Measurements from ENCODE around the gene VWF.

VWF gene

DNA sequence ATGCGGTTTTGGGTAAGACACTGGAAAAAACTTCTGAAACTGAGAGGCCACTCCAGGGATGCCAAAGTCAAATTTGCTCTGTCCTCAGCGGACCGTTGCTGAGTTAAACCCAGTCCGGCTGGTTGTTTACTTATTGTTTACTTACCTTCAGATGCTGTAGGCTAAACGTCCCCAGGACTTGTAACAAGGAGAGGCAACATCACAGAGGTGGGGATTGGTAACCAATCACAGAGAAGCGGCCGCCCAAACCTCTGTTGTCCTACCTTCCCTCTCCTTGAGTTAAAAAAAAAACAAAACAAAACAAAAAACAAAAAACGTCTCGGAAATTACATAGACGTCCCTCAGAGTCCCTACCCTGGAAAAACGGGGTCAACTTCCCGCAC, 179.8 kb downstream of the VWF start:
- FAIRE-seq: no peak

DNA sequence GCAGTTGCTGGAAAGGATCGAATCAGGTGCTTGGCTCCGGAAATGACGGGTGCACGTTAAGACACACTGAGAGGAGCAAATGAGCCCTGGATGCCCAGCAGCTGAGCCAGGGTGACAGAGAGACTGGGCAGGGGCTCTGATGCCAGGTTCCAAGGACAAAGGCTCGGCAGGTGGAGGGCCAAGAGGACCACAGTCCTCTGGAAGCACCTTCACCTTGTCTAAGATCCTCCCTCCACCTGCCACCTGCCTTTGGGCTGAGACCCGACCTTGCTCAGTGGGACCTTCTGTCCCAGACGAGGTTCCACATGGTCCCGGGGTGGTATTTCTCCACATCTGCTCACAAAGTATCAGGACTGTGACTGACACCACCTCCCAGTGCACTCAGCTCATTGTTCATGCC, 180.4 kb downstream of the VWF start:
- FAIRE-seq: no peak

DNA sequence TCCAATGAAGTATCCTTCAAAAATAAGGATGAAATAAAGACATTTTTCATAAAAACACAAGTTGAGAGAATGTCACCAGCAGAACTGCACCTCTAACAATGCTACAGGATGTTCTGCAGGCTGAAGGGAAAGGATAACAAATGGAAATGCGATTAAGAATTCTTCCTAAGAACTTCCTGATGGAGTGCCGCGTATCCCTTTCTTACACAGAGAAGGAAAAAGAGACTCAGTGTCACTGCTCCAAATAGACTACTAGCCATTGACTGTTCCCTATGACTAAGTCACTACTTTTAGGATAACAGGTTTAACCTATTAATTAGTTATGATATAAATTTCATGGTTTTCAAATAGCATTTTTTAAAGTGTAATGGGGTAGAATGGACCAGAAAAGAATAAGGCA, 182.6 kb downstream of the VWF start:
- FAIRE-seq: no peak

DNA sequence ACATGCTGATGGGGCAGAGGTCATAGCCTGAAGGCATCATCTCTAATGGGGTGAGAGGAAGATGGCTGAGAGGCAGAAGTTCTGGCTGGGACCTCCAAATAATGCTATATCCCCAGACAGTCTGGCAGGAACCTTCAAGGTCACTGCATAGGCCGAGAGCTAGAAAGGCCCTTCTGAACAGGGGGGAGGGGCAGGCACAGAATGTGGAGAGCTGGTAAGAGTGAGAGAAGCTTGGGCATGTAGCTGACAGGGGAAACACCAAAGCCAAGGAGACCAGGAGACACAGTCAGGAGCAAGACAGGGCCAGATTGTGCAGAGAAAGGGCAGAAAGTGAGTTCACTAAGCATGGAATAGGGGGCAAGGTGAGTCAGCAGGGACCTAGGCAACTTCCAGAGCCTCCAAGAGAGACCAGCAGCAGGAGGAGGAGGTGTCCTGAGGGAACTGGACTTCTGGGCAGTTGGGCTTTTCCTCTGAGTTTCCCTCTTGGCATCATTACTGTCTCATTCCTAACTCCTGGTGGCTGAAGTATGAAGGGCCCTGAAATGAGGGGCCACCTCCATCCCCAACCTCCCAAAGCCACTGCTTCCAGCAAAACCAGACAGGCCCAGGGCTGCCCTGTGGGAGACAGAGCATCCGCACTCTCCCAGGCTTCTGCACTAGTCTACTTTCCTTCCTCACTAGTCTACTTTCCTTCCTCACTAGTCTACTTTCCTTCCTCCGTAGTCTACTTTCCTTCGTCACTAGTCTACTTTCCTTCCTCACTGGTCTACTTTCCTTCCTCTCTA, 196.5 kb downstream of the VWF start:
- no peak for FAIRE-seq

DNA sequence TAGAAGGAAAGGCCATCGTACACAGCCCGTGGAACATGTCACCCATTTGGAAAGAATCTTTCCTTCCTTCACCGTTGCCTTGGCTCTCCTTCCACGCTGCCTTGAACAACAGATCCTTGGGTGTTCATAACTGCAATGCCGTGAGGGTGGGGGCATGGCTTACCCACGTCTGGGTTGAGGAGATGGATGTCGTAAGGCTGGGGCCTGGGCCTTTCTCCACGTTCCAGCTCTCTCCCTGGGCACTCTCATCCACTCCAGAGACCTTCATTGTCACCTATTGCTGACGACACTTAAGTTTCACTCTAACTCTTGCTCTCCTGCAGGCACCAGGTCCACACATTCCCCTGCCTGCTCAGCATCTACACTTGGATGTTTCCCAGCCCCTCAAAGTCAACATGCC, 198.8 kb downstream of the VWF start:
- no peak for FAIRE-seq

DNA sequence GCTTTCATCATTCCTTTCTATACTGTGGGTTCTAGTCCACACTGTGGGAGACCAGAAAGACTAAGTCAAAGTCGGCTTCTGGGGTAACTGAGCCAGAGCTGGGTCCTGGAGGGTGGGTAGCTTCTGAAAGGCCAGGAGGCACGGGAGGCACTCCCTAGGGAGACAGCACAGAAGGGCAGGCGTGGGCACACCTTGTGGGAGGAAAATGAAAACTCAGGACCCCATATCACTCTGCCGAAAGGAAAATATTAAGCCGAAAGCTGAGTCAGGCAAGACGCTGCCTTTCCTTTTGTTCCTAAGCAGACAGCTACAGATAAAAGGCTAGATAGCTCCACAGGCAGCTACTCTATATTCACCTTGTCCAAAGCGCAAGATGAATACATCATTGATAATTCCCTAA, 200.1 kb downstream of the VWF start:
- FAIRE-seq: no peak

DNA sequence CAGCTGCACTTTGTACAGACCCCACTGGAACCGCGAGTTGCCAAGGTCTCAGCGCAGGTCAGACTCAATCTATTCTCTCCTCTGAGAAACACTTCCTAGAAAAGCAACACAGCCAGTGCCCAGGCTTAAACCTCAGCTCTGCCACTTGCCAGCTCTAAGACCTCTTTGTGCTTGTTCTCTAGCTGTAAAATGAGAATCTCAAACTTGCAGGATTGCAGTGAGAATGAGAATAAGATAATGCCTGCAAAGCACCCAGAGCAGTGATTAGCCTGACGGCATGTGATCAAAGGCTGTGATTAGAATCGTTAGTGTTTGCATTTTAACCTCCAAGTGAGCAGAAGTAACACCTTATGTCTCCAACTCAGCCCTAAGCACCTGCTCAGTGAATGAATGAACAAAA, 200.7 kb downstream of the VWF start:
- FAIRE-seq: no peak

DNA sequence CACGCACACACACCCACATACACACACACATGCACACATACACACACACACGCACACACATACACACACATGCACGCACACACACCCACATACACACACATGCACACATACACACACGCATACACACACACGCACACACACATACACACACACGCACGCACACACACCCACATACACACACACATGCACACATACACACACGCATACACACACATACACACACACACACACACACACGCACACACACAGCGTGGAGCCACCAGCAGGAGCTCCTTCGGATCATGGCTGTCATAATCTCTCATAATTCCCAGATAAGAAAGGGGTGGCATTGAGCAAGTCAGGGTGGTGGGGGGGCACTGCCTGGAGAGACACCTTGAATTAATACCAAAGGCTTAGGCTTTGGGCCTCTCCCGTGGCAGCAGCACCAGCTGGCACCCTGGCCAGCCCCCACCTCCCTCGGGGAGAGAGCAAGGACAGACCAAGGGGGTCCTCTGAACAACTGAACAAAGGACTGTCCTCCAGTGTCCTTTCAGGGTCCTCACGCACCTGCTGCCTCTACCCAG, 201.3 kb downstream of the VWF start:
- no peak for FAIRE-seq

DNA sequence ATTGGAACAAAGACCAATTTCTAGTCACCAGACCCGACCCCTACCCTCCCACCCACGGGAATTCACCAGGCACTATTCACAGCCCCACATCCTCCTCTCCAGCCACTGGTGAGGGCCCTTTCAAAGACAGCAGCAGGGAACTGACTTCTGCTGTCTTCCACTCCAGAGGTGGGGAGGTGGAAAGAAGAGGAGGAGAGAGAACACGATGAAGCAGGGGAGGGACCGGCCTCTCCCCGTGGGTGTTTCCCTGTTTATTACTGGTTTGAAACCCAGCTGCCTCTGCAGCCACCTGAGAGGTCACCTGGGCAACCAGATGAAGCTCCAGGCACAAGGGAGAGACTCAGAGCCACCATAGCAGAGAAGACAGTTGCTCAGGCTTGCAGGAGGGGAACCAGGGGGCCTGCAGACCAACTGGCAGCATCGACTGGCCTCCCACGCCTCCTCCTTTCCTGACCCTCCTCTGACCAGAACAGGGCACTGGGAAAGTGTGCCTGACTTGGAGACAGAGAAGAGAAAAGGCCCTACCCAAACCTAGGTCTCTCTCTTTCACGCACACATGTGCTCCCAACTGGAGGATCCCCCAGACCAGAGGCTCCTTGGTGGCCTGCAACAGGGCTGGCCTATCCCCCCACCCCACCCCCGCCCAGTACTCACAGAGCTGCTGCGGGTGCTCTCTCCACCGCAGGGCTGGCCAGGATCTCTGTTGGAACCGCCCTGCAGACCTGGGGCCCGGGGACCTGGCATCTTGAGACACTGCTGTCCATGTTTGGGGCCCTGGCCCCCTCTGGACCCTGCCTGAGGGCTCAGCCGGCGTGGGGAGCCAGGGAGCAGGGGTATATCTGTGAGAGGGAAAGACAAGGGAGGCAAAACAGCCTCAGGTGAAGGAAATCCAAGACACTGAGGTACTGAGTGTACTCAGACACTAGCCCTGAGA, 202.2 kb downstream of the VWF start:
- FAIRE-seq: no peak

DNA sequence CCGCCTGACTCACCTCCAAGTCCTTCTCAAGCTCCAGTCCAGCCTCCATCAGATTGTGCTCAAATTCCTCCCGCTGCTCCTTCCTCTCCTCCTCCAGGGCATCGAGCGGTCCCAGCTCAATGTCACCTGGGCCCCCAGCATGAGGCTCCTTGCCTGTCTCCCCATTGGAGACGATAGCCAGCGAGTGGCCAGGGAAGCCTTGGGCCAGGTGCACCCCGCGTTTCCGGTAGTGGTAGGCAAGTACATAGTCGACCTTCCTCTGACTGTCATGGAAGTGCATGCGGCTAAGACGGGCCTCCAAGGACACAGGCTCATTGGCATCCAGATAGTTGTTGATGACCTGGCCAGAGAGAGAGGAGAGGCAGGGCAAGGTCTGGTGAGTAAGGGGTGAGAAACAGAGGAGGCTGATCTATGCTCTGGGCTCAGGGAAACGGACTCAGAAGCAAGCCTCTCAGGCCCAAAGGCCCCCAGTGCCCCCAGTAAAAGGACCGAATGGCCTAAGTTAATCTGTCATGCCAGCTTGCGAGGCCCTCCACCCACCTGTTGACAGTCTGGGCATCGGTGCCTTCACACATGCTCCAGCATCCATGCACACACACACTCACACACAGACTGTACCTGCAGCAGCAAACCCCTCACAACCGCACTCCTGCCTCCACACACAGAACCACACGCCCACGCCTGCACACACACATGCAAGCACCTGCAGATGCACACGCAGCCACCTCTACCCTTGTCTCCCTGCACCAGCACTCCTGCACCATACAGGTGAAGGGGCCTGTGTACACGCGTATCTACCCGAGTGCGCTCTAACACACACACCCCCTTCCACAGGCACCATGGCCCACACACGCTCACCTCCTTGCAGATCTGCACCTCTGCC, 203.2 kb downstream of the VWF start:
- FAIRE-seq: no peak

DNA sequence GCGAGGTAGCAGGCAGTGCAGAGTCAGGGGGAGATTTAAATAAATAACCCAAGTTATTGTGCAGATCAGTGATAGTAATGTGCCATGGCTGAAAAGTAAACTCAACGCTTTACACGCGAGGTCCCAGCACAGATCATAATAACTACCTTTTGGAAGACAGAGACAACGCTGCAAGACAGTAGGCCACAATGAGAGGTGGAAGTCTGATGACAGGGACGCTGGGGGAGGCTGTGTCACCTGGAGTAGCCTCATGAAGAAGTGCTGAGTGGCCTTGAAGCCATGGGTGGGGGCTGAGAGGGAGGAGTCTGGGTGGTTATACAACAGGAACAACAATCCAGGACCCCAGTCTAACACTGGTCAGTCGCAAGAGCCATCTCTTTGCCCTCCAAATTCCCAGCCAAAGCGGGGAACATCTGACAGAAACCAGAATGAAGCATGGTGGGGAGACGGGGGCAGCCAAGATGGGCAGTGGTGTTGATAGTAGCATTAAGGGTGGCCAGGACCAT, 207.6 kb downstream of the VWF start:
- no peak for FAIRE-seq

DNA sequence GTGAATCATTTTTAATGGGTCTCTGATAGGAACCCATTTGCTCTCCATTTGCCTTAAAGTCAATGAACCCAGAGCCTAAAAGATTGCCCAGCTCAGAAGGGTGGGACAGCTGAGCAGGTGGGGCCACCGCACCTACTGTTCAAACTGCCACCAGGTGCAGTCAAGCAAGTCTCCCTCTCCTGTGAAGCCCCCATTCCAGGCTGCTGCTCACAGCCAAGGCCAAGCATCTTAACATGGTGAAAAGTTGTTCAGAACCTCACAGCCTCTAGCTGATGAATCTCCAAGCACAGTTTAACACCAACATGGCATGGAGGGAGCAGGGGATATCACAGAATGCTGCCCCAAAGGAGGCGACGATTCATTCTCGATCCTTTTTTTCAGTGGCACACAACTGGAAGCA, 209.0 kb downstream of the VWF start:
- FAIRE-seq: no peak

DNA sequence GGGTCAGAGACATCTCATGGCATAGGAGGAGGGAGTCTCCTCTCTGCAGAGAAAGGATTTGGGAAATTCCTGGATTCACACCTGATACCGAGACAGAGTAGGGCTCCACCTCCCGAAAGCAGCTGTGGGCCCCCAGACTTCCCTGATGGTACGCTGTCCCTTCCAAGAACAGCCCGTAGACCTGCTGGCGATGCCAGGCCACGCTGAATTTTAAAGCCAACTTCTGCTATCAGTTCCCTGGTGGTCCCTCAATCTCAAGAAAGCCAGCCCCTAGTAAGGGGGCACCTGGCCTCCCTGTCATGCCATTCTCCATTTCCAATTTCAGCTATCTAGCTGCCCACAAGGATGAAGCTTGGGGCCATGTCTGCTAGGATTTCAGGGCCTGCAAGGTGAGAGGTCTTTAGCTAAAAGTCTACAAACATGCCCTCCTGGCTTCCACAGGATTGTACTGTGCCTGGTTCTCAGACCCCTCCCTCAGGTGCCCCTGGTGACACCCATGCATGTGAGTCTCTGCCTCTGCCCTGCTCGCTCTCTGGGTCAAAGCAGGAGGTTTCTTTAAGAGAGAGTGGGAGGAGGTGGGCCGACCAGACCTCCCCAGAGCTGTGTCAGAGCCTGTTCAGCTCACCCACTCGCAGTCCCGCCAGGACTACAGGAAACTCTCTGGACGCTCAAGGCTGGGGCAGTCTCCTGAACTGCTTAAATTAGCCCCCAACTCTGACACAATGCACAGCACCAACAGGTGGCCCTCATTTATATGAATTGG, 209.9 kb downstream of the VWF start:
- FAIRE-seq: no peak

DNA sequence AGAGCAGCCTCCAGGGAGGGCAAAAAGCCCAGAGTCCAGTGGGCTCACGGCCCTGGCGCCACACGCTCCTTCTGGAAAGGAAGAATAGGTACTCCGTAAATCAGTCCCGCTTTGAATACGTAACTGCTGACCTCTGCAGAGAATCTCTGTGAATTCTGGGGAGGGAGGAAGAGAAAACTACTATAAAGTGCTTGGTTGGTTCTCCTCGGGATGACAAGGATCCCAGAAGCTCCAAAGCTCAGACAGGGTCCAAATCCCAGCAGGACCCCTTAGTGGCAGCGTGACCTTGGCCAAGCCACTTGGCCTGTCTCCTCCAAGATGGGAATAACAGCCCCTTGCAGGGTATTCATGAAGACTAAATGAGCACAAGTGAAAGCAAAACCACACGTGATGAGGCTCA, 211.1 kb downstream of the VWF start:
- FAIRE-seq: no peak

DNA sequence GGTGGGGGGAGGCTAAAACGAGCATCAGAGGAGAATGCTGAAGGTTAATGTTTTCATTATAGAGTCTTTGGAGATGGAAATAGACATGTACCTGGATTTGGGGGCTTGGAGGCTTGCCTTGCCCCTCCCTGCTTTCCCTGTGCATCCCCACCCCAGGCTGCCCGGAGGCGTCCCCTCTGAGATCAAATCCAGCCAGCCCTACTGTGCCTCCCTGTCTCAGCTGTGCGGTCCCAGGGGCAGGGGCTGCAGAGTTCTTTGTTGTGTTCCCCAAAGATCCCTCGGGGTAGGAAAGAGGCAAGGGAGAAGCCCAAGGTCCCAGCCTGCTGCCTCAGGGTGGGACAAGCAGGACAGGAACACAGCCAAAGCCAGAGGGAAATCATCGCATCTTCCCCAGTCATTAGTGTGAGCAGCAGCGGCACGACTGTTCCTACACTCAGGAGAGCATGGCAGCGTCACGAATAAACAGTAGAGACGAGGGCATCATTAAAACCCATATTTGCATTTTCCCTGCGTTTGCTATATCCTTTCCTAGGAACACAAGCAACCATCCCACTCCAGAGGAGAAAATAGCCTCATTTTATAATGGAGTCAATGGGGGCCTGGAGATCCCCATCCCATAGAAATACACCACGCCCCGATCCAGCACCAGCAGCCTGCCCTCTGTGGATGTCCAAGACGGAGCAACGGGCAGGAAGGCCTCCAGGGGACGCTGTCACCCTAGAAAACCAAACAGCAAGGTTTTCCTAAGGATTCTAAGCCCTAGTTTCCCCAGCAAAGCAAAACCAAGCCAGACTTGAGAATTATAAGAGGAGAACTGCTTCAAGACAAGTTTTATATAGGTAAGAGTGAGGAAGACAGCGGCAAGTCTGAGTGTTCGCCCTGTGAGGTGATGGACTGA, 211.8 kb downstream of the VWF start:
- no peak for FAIRE-seq

DNA sequence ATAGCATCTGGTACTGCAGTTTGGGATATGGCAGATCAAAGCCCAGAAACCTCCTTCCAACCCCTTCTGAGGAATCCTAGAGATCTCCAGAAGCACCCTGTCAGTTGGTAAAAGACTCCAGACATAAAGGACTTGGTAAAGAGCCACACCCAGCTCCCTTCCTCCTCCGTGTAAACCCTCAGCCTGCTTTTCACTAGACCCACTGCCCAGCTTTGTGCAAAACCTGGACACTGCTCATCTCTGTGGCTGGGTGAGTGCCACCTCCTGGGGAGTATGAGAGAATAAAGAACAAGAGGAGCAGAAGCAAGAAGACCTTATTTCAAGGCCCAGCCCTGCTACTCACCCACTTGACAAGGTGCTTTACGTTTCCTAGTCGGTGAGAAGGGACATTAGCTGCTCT, 212.5 kb downstream of the VWF start:
- no peak for FAIRE-seq

DNA sequence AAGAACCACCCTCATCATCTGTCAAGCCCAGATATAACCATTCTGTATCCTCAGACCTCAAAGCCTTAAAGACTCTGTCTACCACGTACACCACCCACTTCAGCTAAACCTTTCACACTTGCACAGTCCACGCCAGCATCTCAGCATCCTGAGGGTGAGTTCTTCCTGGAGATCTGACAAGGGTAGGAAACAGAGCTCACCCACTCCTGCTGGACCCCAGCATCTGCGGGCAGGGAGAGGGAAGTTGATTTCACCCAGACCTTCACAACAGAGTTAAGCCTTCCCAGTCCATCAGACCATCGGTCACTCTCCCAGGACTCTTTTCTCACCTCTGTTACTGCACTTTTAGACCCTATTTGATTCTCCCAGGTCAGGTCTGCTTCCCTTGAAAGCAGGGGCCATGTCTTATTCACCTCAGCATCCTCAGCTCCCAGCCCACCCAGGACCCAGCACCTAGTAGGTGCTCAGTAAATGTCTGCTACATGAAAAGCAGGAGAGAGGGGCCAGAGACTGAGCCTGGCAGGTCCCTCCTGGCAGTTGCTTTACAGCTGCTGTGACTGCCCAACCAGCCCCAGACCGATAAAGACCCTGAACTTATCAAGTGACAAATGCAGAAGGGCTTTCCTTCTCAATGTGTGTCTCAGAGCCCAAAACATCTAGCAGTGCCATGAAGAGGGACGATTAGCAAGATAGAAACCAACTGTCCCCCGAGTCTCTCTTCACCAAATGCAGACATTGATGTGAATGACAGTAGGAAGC, 213.5 kb downstream of the VWF start:
- FAIRE-seq: no peak

DNA sequence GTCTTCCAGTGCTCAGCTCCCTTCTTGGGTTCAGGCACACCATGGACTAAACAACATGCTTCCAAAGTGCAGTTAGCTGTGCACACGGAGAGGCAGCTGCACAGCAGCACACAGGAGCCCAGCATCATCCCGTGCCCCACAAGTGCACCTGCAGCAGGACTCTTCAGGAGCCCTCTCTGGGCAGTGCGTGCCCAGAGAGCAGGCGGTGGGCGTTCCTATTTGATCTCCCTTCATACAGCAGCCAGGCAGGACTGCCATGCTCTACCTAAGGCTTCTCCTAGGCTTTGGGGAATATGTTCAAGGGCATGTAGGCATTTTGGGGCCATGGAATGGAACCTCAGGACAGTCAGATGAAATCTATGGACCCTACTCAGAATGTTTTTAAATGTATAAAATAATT, 214.9 kb downstream of the VWF start:
- no peak for FAIRE-seq

DNA sequence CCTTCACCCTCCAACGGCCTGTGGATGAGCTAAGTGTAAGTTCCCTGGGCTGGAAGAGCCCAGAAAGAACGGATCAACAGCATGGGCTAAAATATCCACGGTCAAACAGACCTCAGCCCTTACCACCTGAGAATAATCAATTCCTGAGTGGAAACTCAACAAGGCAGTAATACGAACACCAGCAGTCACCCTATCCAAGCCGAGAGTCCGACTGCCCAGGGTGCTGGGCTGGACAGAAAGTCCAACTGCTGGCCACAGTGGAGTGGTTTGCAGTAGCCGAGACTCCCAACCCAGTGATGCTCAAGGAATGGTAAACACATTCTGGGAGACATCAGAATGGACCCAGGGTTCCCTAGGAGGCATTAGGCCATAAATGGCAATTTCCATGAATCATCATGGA, 216.2 kb downstream of the VWF start:
- FAIRE-seq: no peak

DNA sequence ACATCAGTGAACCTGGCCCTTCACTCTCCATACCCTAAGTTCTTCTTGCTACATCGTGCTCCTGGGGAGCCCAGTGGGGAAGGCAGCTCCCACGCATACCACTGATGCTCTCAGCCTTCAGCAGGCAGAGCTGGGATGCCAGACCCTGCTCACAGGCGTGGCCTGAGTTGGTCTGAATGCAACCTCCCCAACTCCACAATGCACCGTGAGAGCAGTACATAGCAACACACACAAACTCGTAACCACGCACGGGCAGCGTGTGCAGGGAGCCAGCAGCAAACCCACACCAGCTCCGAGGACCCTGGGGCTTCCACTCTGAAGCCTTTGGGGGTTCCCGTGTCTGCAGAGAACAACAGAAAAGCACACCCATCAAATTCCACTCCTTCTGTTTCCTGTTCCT, 216.7 kb downstream of the VWF start:
- FAIRE-seq: no peak

All from A204.1 (cell line).